H1 (cell line): Measurements from ENCODE around the gene PDIA6. TPM values are rescaled to one million over a fixed set of nuclear protein-coding genes. Genes with fewer than 3 reads are reported as not detected.

ENCODE experiments used
- CTCF ChIA-PET: fragments of 300-600 bp; sonication (Branson Sonifier 250); formaldehyde crosslinking; loops from one replicate; lab custom pipeline; 2021; ENCODE audit not compliant: partially characterized antibody; lab: Charles Lee
- POLR2A ChIA-PET: fragments of 300-600 bp; sonication (Branson Sonifier 250); formaldehyde crosslinking; loops from one replicate; lab custom pipeline; 2021; ENCODE audit warnings: inconsistent platforms; ENCODE audit not compliant: partially characterized antibody; lab: Charles Lee
- DNase-seq, 2 experiments: peaks; one replicate each; pipeline versions ENCODE4 v3.0.0 to v3.0.0-alpha.2; 2010 to 2022; ENCODE audit warnings: low spot score in 2 of 2, low read depth in 1 of 2, mixed read lengths in 1 of 2
- FAIRE-seq: peaks from 2 replicates; lab custom pipeline; 2011; peaks lifted over from hg19 to GRCh38; lab: Jason Lieb, UNC
- H2AFZ ChIP-seq: 2 replicates; pipeline ENCODE4 v1.8.1; 2012; ENCODE audit warnings: low read length, inconsistent platforms
- H2AK5ac ChIP-seq: 2 replicates; pipeline ENCODE4 v1.6.1; 2013; ENCODE audit warnings: low read depth, low read length
- H2BK120ac ChIP-seq: replicated peaks from 2 replicates; pipeline ENCODE3; 2013; ENCODE audit warnings: low read depth, low read length, inconsistent platforms
- H2BK12ac ChIP-seq: 2 replicates; pipeline ENCODE4 v1.6.1; 2013; ENCODE audit warnings: low read depth, low read length
- H2BK15ac ChIP-seq: 2 replicates; pipeline ENCODE4 v1.6.1; 2013; ENCODE audit warnings: low read length
- H2BK20ac ChIP-seq: 2 replicates; pipeline ENCODE4 v1.6.1; 2013; ENCODE audit warnings: low read length
- H2BK5ac ChIP-seq: 2 replicates; pipeline ENCODE4 v1.6.1; 2013; ENCODE audit warnings: low read depth, low read length
- H3K14ac ChIP-seq: 2 replicates; pipeline ENCODE4 v1.6.1; 2013; ENCODE audit warnings: inconsistent platforms; ENCODE audit not compliant: insufficient read length
- H3K18ac ChIP-seq: 2 replicates; pipeline ENCODE4 v1.6.1; 2013; ENCODE audit warnings: low read length; ENCODE audit errors: extremely low read depth
- H3K23ac ChIP-seq: 2 replicates; pipeline ENCODE4 v1.6.1; 2013; ENCODE audit warnings: inconsistent platforms; ENCODE audit not compliant: insufficient read length
- H3K23me2 ChIP-seq: 2 replicates; pipeline ENCODE4 v1.6.1; 2013; ENCODE audit warnings: low read depth, low read length
- H3K27ac ChIP-seq: 2 replicates; pipeline ENCODE4 v1.6.1; 2011; ENCODE audit warnings: low read depth, low read length, inconsistent platforms
- H3K27me3 ChIP-seq, 4 experiments: replicated peaks in 1 of 4; 1 replicate in 1 of 4; 2 replicates in 3 of 4; pipeline versions ENCODE4 v1.6.1 to v1.8.1; 2011 to 2013; ENCODE audit warnings: low read length in 3 of 4, mild to moderate bottlenecking in 3 of 4, inconsistent platforms in 2 of 4, mixed read lengths in 2 of 4, moderate library complexity in 1 of 4; ENCODE audit not compliant: control insufficient read depth in 3 of 4, insufficient read depth in 3 of 4; ENCODE audit errors: extremely low read depth in 1 of 4
- H3K36me3 ChIP-seq, 4 experiments: 2 replicates each; pipeline versions ENCODE4 v1.6.1 to v1.8.1; 2011 to 2013; ENCODE audit warnings: mild to moderate bottlenecking in 4 of 4, low read length in 3 of 4, moderate library complexity in 2 of 4, control low read depth in 1 of 4, inconsistent platforms in 1 of 4; ENCODE audit not compliant: insufficient read depth in 4 of 4, control insufficient read depth in 2 of 4
- H3K4ac ChIP-seq: replicated peaks from 2 replicates; pipeline ENCODE3; 2013; ENCODE audit warnings: low read length, low read depth, mixed read lengths, inconsistent platforms; ENCODE audit not compliant: insufficient read length
- H3K4me1 ChIP-seq, 4 experiments: replicated peaks in 1 of 4; 1 replicate in 1 of 4; 2 replicates in 3 of 4; pipeline versions ENCODE4 v1.6.1 to v1.8.1; 2011 to 2013; ENCODE audit warnings: low read length in 3 of 4, inconsistent platforms in 2 of 4, mixed read lengths in 1 of 4; ENCODE audit not compliant: insufficient read depth in 4 of 4, control insufficient read depth in 3 of 4
- H3K4me2 ChIP-seq, 2 experiments: 2 replicates each; pipeline versions ENCODE4 v1.6.1 to v1.8.1; 2011 to 2013; ENCODE audit warnings: low read depth in 2 of 2, low read length in 2 of 2, control low read depth in 1 of 2, inconsistent platforms in 1 of 2, mild to moderate bottlenecking in 1 of 2; ENCODE audit not compliant: insufficient read depth in 1 of 2
- H3K4me3 ChIP-seq, 4 experiments: fragments of 200-600, 300-600 bp in 1 of 4; sonication (generic), shearing (Covaris generic), sonication (Bioruptor Twin) in 1 of 4; 2 replicates each; pipeline versions ENCODE4 v1.5.1 to v1.8.1; 2011 to 2016; ENCODE audit warnings: low read length in 4 of 4, low read depth in 3 of 4, control low read depth in 2 of 4, inconsistent platforms in 2 of 4, mild to moderate bottlenecking in 2 of 4, mixed read lengths in 1 of 4, moderate library complexity in 1 of 4; ENCODE audit not compliant: insufficient read depth in 2 of 4; ENCODE audit errors: extremely low read depth in 1 of 4
- H3K56ac ChIP-seq: replicated peaks from 2 replicates; pipeline ENCODE3; 2013; ENCODE audit warnings: low read depth, mild to moderate bottlenecking, mixed read lengths, low read length, inconsistent platforms; ENCODE audit not compliant: insufficient read length
- H3K79me1 ChIP-seq: 2 replicates; pipeline ENCODE4 v1.6.1; 2013; ENCODE audit warnings: low read depth, low read length, control low read depth
- H3K79me2 ChIP-seq, 2 experiments: 2 replicates each; pipeline versions ENCODE4 v1.6.1 to v1.8.1; 2012 to 2013; ENCODE audit warnings: low read length in 2 of 2, mild to moderate bottlenecking in 2 of 2, inconsistent platforms in 1 of 2; ENCODE audit not compliant: insufficient read depth in 2 of 2, control insufficient read depth in 1 of 2
- H3K9ac ChIP-seq, 4 experiments: replicated peaks in 1 of 4; 1 replicate in 1 of 4; 2 replicates in 3 of 4; pipeline versions ENCODE4 v1.6.1 to v1.8.1; 2011 to 2013; ENCODE audit warnings: low read depth in 3 of 4, low read length in 3 of 4, control low read depth in 2 of 4, mild to moderate bottlenecking in 2 of 4, moderate library complexity in 2 of 4, inconsistent platforms in 1 of 4; ENCODE audit errors: extremely low read depth in 1 of 4
- H3K9me3 ChIP-seq, 2 experiments: 2 replicates each; pipeline versions ENCODE4 v1.6.1 to v1.8.1; 2012 to 2013; ENCODE audit warnings: mild to moderate bottlenecking in 2 of 2, moderate library complexity in 2 of 2, control low read depth in 1 of 2, inconsistent platforms in 1 of 2, low read depth in 1 of 2, low read length in 1 of 2, mixed read lengths in 1 of 2; ENCODE audit not compliant: insufficient read depth in 2 of 2
- H4K20me1 ChIP-seq, 2 experiments: replicated peaks in 1 of 2; 2 replicates each; pipeline versions ENCODE3 to v1.8.1; 2011 to 2013; ENCODE audit warnings: inconsistent platforms in 2 of 2, low read length in 2 of 2, mild to moderate bottlenecking in 1 of 2; ENCODE audit not compliant: insufficient read depth in 2 of 2, control insufficient read depth in 1 of 2
- H4K5ac ChIP-seq: 2 replicates; pipeline ENCODE4 v1.6.1; 2013; ENCODE audit warnings: low read length, low read depth, mixed read lengths, inconsistent platforms; ENCODE audit not compliant: insufficient read length
- H4K8ac ChIP-seq: 2 replicates; pipeline ENCODE4 v1.8.0; 2013; ENCODE audit warnings: mild to moderate bottlenecking, moderate library complexity, low read length, inconsistent platforms; ENCODE audit not compliant: insufficient read depth; ENCODE audit errors: extremely low read depth
- H4K91ac ChIP-seq: replicated peaks from 2 replicates; pipeline ENCODE3; 2013; ENCODE audit warnings: low read length, mixed read lengths, inconsistent platforms; ENCODE audit not compliant: insufficient read length
- CHD2 ChIP-seq: IDR thresholded peaks from 2 replicates; pipeline ENCODE4 v1.6.1; 2012; ENCODE audit warnings: low read length, improper control_type of control experiment
- PHF8 ChIP-seq: fragments of 200-600 bp; sonication (generic); conservative IDR thresholded peaks from 2 replicates; pipeline ENCODE4 v1.7.1; 2012; ENCODE audit warnings: low read depth, mild to moderate bottlenecking, inconsistent platforms, low read length, moderate library complexity
- SRF ChIP-seq: IDR thresholded peaks from 2 replicates; pipeline ENCODE4 v1.6.1; 2011; ENCODE audit warnings: mild to moderate bottlenecking, low read depth, low read length, moderate library complexity
- WGBS, 2 experiments: shearing (Covaris generic) in 1 of 2; methylation state at CpG; one replicate each; pipeline versions ENCODE4 v1.1.6 to v1.1.7; 2013 to 2015; ENCODE audit warnings: low lambda C conversion rate in 2 of 2, mixed read lengths in 2 of 2, inconsistent platforms in 1 of 2, low coverage in 1 of 2, missing lambda C conversion rate in 1 of 2; ENCODE audit not compliant: insufficient replicate concordance in 2 of 2, insufficient coverage in 1 of 2, insufficient read length in 1 of 2; ENCODE audit errors: extremely low coverage in 1 of 2, missing lambda C conversion rate in 1 of 2; 5-methylcytosine and 5-hydroxymethylcytosine counted together
- polyA plus RNA-seq, 7 experiments: library from polyadenylated mRNA; depleted of rRNA in 3 of 7; stranded (reverse) in 5 of 7; unstranded in 2 of 7; fragments of >200 nt in 5 of 7; fragments of 200-250 nt in 2 of 7; gene quantifications; 1 replicate in 5 of 7; 2 replicates in 1 of 7; 4 replicates in 1 of 7; pipeline versions ENCODE4 v1.2.1 to v1.2.3, GENCODE V29; 2011 to 2013; ENCODE audit warnings: missing spikeins in 2 of 7, mixed read lengths in 2 of 7
- total RNA-seq: library from RNA; stranded (reverse); fragmentation: NEBNext Ultra II Directional; extraction: Animal tissue kit (Norgen Biotek cat#: 25700); gene quantifications from 2 replicates; pipeline ENCODE4 v1.2.1, GENCODE V29; 2021
- TF ChIP-seq, protein P1 (sequence below), 3 experiments: IDR thresholded peaks; 1 replicate in 2 of 3; 2 replicates in 1 of 3; pipeline versions ENCODE4 v1.5.1 to v1.6.1; 2011; ENCODE audit warnings: low read length in 3 of 3, mild to moderate bottlenecking in 3 of 3, inconsistent platforms in 2 of 3, low read depth in 1 of 3, moderate library complexity in 1 of 3; ENCODE audit not compliant: insufficient read depth in 1 of 3; ENCODE audit errors: control extremely low read depth in 1 of 3

Gene PDIA6
- total and polyA plus RNA-seq, 2 of the 8 experiments (the other 6 are each of a cell fraction or from before 2014, with no cell fraction given): 181 to 384 TPM

GRCh38 chr2:10772868-10773215 is 39.7 kb downstream of the PDIA6 start:
- WGBS, 2 experiments: 85% methylated on average over 13 of the region's 13 CpGs; no CpG with 5 or more reads in 1 of the 2 experiments
- Histone ChIP-seq H3K4me3 (no peak overlapping the region), H3K27me3 (no peaks in the 10 kb centered on the region), H4K5ac (no peak overlapping the region), H3K27ac (no peak overlapping the region), H2BK12ac (no peak overlapping the region), H2BK5ac (no peak overlapping the region), H3K4me2 (no peak overlapping the region), H4K8ac (peak overlapping the region; percentile 2; the same call in 1 of the 2 replicates), H3K9ac (no peak overlapping the region; a peak in 1 of 7 replicates), H3K14ac (no peak overlapping the region), H2AFZ (no peak overlapping the region), H3K23ac (no peak overlapping the region), H2BK20ac (no peak overlapping the region), H3K4me1 (peaks cover 0 to 7% (median 2%) of the 10 kb centered on the region in 4 experiments; a peak in 3 of 7 replicates), H3K4ac (no peak overlapping the region), H2BK15ac (no peak overlapping the region), H4K91ac (no peak overlapping the region), H3K23me2 (no peaks in the 10 kb centered on the region), H3K36me3 (peaks cover 0 to 2% (median 0%) of the 10 kb centered on the region in 4 experiments; a peak in 1 of 8 replicates), H3K18ac (no peak overlapping the region), H3K79me2 (no peaks in the 10 kb centered on the region), H4K20me1 (peaks cover 2 to 3% of the 10 kb centered on the region in 2 experiments), H2BK120ac (no peak overlapping the region), H2AK5ac (no peak overlapping the region), H3K56ac (no peak overlapping the region), H3K79me1 (no peaks in the 10 kb centered on the region; the same call in 1 of the 2 replicates)
- ChIA-PET POLR2A (no interaction called here), CTCF (interaction anchor here (0.8 to 1.4 kb wide), 2 partner anchors 18 to 64 kb away, joined by 3 to 5 read pairs; no protein-coding TSS in a partner anchor)
- FAIRE-seq (no peak), DNase-seq (no peak)
- no peak for TF ChIP-seq PHF8
- TF ChIP-seq CHD2: no peak
- TF ChIP-seq, protein P1, sequence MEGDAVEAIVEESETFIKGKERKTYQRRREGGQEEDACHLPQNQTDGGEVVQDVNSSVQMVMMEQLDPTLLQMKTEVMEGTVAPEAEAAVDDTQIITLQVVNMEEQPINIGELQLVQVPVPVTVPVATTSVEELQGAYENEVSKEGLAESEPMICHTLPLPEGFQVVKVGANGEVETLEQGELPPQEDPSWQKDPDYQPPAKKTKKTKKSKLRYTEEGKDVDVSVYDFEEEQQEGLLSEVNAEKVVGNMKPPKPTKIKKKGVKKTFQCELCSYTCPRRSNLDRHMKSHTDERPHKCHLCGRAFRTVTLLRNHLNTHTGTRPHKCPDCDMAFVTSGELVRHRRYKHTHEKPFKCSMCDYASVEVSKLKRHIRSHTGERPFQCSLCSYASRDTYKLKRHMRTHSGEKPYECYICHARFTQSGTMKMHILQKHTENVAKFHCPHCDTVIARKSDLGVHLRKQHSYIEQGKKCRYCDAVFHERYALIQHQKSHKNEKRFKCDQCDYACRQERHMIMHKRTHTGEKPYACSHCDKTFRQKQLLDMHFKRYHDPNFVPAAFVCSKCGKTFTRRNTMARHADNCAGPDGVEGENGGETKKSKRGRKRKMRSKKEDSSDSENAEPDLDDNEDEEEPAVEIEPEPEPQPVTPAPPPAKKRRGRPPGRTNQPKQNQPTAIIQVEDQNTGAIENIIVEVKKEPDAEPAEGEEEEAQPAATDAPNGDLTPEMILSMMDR (IDR thresholded peaks at IDR 0.05; ENCODE audit: control extremely low read depth in 1 of 3, insufficient read depth in 1 of 3, low read depth in 1 of 3, low read length in 3 of 3): no peak
- no peak for TF ChIP-seq SRF
- TF ChIP-seq, all 59 proteins: peak for 0
- H3K9me3 ChIP-seq: no peaks in the 10 kb centered on the region
